Suppressor macrophage (primary cell): ENCODE measurements around the gene KIF3B.
A peak's percentile ranks its signal among the peaks of the same experiment; 100 is the strongest.
"Not testable (repeated sequence)": the region's sequence is repeated elsewhere in the genome, so short reads cannot be mapped to it uniquely, and the experiment has no call there.

Source experiments
- DNase-seq, 4 experiments: peaks; one replicate each; pipeline ENCODE4 v3.0.0-alpha.2; 2020 to 2022

Gene KIF3B

DNA sequence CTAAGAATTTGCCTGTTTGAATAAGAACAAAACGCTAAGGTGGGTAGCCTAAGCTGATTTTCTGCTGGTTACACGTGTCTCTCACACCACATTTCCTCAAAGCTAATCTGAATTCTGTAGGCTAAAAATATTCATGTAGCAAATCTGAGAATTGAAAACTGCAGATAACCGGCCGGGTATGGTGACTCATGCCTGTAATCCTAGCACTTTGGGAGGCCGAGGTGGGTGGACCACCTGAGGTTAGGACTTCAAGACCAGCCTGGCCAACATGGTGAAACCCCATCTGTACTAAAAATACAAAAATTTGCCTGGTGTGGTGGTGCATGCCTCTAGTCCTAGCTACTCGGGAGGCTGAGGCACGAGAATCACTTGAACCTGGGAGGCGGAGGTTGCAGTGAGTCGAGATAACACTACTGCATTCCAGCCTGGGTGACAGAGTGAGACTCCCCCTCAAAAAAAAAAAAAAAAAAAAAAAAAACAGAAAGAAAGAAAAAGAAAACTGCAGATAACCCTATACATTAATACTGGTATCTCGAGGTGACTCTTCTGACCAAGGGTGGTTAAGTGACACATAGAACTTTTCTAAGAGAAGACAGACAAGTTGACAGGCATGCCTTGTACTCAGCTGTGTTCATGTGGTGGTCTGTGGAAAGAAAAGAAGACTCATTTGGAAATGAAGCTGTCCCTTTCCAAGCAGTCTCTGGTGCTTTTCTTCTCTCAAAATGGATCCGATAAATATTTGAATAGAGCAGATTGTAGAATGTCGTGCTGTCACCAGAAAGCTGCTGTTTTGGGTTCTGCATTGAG is 55.9 kb downstream of the KIF3B start:
- DNase-seq: no peak

DNA sequence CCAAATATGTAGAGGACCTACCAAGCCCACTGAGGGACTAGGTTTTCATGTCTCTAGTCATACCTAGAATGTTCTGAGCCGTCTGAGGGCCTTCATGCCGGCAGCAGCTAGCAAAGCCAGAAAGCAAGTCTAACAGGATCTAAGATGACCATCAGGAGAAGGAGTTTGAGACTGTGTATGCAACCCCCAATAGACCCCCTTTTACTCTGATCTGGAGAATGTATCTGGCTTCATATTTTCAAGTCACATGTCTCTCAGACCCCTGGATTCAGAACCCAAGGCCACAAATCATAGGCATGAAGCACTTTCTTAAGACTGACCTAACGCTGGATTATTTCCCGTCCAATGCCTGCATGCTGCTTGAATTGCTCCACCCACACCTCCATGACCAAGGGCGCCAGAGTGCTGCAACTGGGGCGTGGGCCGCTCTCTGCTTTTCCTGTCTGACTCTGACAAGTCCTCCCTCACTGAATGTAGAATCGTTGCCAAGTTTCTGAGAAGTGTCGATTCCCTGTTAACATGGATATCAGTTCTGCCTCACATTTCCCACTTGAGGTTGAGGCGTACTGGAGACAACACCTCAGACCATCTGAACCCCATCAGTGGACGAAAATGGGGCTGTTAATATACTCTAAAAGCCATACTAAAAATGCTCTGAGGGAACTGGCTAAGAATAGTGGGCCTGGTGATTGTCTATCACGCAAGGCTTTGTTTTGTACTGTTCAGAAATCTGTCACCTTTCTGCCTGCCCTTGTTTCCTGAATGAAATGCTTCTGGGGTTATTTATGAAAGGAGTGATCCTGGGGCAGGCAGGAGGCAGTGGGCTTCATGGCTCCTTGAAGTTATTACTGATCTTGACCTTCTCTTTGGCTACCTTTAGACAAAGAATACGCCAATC is 56.8 kb downstream of the KIF3B start:
- DNase-seq: peak; percentile 79 to 91 (median 88)

DNA sequence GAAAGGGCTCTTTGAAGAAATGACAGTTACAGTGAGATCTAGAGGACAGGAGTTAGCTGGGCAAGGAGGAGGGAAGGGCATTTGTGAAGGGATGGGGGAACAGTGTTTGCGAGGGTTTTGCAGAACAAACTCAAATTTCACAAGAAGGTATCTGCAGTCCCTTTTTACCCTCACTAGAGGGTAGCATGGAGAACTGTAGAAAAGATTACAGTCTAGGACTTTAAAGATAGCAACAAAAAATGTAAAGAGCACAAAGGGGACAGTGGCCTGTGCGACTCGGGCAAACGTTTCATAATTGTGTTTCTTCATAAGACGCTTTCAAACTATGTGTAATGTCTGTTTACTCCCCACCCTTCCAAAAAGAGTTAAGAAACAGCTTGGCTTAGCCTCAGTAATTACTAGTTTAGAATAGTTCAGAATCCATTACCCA is 59.5 kb downstream of the KIF3B start:
- DNase-seq: peak; percentile 54 to 85 (median 74)

DNA sequence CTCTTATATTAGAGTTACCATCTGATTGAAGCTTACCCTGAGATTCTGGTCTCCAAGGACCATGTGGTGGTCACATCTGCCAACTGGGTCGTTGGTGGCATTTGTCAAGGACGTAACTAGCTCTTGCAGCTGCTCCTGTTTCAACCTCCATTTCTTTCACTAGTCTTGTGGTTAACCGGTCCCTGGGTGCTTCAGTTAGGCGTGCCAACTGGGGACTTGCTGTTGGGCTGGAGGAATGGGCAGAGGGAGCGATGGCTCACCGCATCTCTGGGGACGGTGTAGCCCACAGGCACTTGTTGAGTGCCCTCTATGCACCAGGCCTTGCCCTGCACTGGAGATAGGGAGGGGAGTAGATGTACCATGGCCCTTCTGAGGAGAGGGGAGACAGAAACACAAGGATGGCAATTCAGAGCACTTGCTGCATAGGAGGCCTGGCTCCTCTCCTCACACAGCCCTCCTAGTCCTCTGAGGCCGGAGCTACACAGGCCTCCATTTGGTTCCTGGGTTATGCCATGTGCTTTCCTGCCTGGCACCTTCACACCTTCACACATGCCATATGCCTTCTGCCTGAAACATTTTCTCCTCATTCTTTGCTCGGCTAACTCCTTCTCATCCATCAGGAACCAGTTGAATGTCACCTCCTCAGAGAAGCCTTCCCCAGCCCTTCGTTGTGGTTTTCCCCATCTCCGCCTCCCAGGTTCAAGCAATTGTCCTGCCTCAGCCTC is 60.6 kb downstream of the KIF3B start:
- DNase-seq: no peak

GRCh38 chr20:32338665-32339064 is 61.2 kb downstream of the KIF3B start:
- DNase-seq: peak in 3 of 4 experiments; percentile 40 to 46 (median 46)

DNA sequence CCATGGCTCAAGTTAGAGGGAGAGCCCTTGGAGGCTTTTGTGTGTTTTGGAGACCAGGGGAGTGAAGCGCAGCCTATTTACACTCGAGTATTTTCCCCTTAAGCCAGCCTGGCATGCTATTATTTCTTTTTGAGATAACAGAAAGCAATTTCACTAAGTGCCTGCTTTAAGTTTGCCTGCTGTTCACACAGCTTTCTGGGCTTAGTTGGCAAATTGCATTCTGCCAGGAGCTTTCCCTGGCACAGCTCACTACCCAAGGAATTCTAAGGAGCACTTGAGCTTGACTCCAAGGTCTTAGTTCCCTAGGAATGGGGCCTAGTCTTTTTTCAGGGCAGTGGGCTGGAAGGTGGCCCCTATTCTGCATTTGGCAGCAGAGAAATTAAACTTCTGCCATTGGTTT is 61.7 kb downstream of the KIF3B start:
- no peak for DNase-seq

DNA sequence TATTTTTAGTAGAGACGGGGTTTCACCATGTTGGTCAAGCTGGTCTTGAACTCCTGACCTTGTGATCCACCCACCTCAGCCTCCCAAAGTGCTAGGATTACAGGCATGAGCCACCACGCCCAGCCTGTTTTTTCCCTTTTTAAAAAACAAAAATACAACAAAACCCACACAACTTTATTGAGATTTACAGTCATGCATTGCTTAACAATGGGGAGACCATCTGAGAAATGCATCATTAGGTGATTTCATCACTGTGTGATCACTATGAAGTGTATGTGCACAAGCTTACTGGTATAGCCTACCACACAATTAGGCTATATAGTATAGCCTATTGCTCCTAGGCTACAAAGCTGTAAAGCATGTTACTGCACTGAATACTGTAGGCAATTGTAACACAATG is 63.6 kb downstream of the KIF3B start:
- DNase-seq: peak; percentile 37 to 87 (median 68)

- peak; percentile 8 to 55 (median 32) for DNase-seq
Observed at GRCh38 chr20:32343439-32343838, 66.0 kb downstream of the KIF3B start.

- DNase-seq: peak in 1 of 4 experiments; percentile 15
Observed at GRCh38 chr20:32344835-32345506, 67.5 kb downstream of the KIF3B start.

DNA sequence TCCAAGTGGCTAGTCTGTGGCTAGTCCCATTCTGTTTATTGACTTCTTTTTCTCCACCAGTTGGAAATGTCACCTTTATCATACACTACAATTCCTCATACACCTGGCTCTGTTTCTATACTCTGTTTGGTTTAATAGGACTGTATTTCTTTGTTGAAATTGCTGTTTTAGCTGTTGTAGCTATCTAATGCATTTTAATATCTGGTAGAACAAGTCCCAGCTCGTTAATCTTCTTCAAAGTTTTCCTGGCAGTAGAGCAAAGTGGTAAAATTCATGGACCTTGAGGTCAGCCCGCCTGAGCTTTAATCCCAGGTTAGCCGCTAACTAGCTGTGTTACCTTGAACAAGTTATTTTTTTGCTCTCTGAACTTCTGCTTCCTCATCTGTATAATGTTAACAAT is 70.8 kb downstream of the KIF3B start:
- no peak for DNase-seq

- no peak for DNase-seq
Observed at GRCh38 chr20:32350421-32350820, 73.0 kb downstream of the KIF3B start.

GRCh38 chr20:32352121-32352720 is 74.8 kb downstream of the KIF3B start:
- peak; percentile 28 to 51 (median 43) for DNase-seq

GRCh38 chr20:32353848-32354496 is 76.5 kb downstream of the KIF3B start:
- no peak for DNase-seq

DNA sequence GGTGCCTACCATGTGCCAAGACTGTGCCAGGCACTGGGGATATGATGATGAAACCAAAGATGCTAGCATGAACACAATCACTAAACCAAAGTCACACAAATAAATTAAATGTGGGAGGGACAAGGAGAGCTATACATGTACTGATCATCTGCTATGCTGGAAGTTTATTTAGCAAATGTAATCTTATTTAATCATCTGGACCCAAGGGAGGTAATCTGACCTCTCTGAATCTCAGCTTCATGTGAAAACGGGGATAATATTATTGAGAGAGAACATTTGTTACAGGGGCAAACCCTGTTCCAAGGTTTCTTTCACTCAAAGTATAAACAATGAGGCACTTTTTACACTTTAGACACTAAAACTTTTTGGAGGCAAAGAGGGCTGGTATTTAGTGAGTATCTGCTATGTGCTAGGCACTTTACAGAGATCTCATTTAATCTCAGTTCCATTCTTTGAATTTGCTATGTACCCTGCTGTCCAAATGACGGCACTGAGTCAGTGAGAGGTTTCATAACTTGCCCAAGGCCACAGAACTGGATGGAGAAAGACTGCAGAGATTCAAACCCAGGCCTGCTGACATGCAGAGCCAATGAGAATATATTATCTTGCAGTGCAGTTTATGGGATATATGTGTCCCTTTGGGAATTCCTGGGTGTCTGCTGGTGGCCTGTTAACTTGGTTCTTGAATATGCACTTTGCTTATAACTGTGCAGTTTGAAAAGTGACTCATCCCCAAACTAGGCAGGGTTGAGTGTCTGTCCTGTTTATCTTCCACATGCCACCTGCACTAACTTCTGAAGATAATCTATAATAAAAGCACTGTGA is 77.4 kb downstream of the KIF3B start:
- DNase-seq: no peak

- no peak for DNase-seq
Observed at GRCh38 chr20:32355417-32355841, 78.0 kb downstream of the KIF3B start.

DNA sequence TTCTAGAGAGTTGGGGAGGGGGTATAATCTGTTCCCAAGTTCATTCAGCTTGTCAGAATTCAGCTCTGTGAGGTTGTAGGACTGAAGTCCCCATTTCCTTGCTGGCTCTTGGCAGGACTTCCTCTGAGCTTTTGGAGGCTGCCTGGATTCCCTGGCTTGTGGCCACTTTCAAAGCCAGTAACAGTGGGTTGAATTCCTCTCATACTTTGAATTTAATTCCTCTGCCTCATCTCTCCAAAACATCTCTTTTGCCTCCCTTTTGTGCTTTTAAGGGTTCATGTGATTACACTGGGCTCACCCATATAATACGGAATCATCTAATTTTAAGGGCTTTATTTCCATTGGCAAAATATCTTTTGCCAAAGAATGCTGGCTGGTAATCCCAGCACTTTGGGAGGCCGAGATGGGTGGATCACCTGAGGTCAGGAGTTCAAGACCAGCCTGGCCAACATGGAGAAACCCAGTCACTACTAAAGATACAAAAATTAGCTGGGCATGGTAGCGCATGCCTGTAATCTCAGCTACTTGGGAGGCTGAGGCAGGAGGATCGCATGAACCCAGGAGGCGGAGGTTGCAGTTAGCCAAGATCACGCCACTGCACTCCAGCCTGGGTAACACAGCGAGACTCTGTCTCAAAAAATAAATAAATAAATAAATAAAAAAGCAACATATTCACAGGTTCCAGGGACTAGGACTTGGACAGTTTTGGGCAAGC is 78.6 kb downstream of the KIF3B start:
- DNase-seq: not testable (repeated sequence)

DNA sequence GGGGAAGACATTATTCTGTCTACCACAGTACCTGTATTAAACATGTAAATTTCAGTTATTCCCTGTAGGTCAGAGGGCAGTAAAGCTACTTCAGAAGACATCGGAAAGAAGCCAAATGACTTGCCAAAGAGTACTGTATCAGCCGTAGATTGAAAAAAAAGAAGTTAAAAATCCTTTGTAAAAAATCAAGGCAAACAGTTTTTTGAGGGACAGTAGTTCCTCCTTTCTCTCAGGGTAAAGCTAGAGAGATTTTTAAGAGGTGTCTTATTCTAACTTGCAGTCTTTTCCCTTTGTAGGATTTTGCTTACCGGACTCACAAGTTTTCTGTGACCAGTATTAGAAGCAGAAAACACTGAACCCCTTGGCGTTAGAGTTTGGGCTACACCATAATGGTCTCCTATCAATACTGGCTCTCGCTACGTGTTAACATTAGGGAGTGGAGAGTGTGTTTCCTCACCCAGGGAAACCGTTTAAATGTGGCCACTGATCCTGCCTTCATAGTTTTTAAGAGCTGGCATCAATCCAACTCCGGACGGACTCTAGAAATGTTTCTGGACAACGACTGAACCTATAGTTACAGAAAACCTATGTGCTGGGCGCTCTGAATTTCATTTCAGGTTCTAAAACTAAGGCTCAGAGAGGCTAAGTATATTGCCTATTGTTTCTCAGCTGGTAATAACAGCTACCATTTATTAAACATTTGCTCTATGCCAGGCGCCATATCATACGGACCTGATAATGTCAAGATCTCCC is 79.3 kb downstream of the KIF3B start:
- peak in 3 of 4 experiments; percentile 17 to 66 (median 58) for DNase-seq

DNA sequence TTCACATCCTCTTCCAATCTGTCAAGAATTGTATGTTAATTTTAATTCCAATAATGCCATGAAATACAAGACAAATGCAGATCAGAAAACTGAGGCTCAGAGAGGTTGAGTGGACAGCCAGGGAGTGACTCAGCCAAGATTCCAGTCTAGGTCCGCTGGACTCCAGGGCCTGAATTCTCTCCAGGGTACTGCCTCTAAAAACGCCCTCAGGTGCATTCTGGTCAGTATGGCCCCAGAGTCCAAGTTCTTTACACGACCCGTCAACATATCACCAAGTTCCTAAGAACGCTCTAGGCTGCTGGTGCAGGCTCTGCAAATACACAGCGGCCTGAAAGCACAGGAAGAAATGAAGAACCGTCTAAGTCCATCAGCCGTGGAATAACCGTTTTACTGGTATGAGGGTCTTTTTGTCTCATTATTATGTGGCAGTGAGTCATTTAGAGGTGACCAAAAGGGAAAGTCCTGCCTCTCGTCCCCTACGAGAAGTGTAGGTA is 80.0 kb downstream of the KIF3B start:
- DNase-seq: peak in 2 of 4 experiments; percentile 32 to 43
